ENCODE data around the gene TTC7B.

TTC7B gene

GRCh38 chr14:90499121-90499520, 317.1 kb downstream of the TTC7B start:
- DNase-seq = no peak

- DNase-seq = no peak
Measured at GRCh38 chr14:90498198-90498597, 318.0 kb downstream of the TTC7B start.

- DNase-seq = no peak
Measured at GRCh38 chr14:90496379-90496778, 319.9 kb downstream of the TTC7B start.

- DNase-seq = no peak
Measured at GRCh38 chr14:90495357-90496276, 320.6 kb downstream of the TTC7B start.

- DNase-seq = no peak
Measured at GRCh38 chr14:90491911-90492531, 324.2 kb downstream of the TTC7B start.

GRCh38 chr14:90491221-90491885, 324.9 kb downstream of the TTC7B start:
- DNase-seq = peak; percentile 46

GRCh38 chr14:90490720-90491050, 325.5 kb downstream of the TTC7B start:
- DNase-seq = no peak

- DNase-seq = no peak
Measured at GRCh38 chr14:90489916-90490719, 326.1 kb downstream of the TTC7B start.

- DNase-seq = no peak
Measured at GRCh38 chr14:90489306-90489705, 326.9 kb downstream of the TTC7B start.

- no peak for DNase-seq
Measured at GRCh38 chr14:90488256-90488655, 328.0 kb downstream of the TTC7B start.

GRCh38 chr14:90487462-90487861, 328.8 kb downstream of the TTC7B start:
- DNase-seq = no peak

GRCh38 chr14:90487031-90487430, 329.2 kb downstream of the TTC7B start:
- DNase-seq = peak; percentile 92

GRCh38 chr14:90484291-90484690, 331.9 kb downstream of the TTC7B start:
- no peak for DNase-seq

- DNase-seq = no peak
Measured at GRCh38 chr14:90483571-90483974, 332.7 kb downstream of the TTC7B start.

GRCh38 chr14:90483117-90483516, 333.1 kb downstream of the TTC7B start:
- DNase-seq = no peak

GRCh38 chr14:90475298-90475697, 340.9 kb downstream of the TTC7B start:
- no peak for DNase-seq
